ENCODE results near the gene NAV1.
"Not testable (repeated sequence)": the region's sequence is repeated elsewhere in the genome, so short reads cannot be mapped to it uniquely, and the experiment has no call there.

DNA sequence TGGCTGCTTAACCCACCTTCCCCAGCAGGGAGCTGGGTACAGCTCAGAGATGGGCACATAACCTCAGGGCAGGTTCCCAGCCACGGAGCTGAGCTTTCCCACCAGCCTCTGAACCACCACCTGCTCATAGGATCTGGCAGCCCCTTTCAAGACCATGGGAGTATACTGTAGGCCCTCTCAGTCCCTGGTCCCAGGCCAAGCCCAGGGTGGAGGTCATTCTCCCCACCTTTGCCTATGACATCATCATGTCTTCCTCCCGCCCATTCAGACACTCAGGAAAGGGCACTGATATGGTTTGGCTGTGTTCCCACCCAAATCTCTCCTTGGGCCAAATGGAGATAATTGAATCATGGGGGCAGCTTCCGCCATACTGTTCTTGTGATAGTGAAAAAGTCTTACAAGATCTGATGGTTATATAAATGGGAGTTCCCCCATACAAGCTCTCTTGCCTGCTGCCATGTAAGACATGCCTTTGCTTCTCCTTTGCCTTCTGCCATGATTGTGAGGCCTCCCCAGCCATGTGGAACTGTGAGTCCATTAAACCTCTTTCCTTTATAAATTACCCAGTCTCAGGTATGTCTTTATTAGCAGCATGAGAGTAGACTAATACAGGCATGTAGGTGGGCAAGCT, 45.8 kb upstream of the NAV1 start:
- TF ChIP-seq, protein P1, sequence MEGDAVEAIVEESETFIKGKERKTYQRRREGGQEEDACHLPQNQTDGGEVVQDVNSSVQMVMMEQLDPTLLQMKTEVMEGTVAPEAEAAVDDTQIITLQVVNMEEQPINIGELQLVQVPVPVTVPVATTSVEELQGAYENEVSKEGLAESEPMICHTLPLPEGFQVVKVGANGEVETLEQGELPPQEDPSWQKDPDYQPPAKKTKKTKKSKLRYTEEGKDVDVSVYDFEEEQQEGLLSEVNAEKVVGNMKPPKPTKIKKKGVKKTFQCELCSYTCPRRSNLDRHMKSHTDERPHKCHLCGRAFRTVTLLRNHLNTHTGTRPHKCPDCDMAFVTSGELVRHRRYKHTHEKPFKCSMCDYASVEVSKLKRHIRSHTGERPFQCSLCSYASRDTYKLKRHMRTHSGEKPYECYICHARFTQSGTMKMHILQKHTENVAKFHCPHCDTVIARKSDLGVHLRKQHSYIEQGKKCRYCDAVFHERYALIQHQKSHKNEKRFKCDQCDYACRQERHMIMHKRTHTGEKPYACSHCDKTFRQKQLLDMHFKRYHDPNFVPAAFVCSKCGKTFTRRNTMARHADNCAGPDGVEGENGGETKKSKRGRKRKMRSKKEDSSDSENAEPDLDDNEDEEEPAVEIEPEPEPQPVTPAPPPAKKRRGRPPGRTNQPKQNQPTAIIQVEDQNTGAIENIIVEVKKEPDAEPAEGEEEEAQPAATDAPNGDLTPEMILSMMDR (optimal IDR thresholded peaks at IDR 0.05 in 1 of 3, IDR thresholded peaks at IDR 0.05 in 1 of 3, conservative IDR thresholded peaks at IDR 0.05 in 1 of 3; ENCODE audit: extremely low read depth in 1 of 3, insufficient read depth in 2 of 3, low read length in 3 of 3), result not testable (repeated sequence)
- not testable (repeated sequence) for TF ChIP-seq EZH2 (IDR thresholded peaks at IDR 0.05; ENCODE audit: low read length)
